HG02798 (cell line): ENCODE data around the gene QSOX2.

Experiments
- ATAC-seq: cut with Tn5 transposase; IDR thresholded peaks from one replicate; pipeline ENCODE4 v1.9.1; 2021; ENCODE audit warnings: mild to moderate bottlenecking; ENCODE audit not compliant: unreplicated experiment, poor library complexity

The QSOX2 gene

DNA sequence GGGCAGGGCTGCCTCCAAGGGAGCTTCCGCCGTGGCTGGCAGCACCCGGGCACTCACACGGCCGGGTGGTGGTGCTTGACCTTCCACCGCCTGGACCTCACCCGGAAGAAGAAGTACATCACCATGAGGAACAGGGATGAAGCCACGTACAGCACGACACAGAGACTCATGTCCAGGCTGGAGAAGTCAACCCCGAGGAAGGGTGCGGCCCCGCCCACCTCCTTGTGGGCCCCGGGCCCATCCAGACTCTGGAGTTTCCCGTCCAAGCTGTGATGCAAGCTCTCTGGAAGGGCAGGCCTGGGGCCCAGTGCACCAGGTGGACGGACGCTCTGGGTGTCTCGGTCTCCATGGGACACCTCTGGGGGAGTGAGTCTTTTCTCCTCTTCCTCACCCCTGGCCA, 36.9 kb downstream of the QSOX2 start:
- ATAC-seq = no peak

DNA sequence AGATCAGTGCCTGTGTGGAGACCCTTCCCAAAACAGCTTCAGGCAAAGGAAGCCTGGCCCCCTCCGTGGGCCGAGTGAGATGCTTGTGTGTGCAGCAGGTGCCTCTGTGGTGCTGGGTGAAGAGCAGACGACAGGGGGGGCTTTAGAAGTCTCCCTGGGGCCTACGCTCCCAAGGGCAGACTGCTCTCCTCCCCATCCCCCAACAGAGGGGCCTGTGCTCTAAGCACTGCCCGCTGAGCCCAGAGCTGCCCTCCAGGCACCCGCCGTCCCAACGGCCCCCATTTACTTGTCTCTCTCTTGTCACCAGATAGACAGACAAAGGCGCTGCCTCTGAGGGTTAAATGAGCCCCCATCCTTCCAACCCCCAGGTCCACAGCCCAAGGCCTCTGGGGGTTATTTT, 38.0 kb downstream of the QSOX2 start:
- no peak for ATAC-seq

DNA sequence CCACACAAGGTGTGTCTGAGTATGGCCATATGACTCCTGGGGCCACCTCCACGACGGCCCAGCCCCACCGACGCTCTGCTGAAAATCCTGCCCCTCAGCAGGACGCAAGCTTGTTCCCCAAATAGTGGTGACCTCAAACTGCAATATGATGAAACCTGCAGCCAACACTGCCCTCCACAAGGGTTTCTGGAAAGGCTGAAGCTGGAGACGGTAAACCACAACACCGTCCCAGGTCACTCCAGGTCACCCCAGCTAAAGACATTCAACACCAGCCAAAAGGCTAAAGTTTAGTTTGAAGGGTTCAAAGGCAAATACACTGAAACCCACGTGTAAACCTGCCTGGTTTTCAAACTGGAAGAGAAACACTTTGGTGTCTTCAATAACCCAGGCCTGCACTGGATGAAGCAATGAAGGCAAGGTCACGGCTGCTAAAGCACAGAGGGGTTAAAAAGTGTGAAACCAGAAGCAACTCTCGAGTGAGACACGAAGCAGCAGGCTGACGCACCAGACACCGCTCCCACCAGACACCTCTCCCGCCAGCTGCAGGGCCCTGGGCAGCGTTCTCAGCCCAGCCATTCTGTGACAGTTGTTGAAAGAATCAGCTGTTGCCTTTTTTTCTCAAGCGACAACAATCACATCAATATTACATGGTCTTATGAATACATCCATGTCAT, 38.9 kb downstream of the QSOX2 start:
- ATAC-seq = no peak

DNA sequence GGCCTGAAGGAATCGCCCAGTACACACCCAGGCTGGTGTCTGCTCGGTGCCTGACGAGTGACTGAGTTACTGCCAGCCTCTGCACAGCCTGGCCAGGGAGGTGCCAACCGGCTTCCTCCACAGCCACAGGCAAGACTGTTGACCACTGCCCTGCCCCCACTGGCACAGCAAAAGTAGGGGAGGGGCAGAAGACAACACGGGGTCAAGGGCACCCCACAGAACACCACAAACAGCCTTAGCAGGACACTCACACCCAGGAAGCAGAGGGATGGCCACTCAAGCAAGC, 40.0 kb downstream of the QSOX2 start:
- ATAC-seq = no peak

DNA sequence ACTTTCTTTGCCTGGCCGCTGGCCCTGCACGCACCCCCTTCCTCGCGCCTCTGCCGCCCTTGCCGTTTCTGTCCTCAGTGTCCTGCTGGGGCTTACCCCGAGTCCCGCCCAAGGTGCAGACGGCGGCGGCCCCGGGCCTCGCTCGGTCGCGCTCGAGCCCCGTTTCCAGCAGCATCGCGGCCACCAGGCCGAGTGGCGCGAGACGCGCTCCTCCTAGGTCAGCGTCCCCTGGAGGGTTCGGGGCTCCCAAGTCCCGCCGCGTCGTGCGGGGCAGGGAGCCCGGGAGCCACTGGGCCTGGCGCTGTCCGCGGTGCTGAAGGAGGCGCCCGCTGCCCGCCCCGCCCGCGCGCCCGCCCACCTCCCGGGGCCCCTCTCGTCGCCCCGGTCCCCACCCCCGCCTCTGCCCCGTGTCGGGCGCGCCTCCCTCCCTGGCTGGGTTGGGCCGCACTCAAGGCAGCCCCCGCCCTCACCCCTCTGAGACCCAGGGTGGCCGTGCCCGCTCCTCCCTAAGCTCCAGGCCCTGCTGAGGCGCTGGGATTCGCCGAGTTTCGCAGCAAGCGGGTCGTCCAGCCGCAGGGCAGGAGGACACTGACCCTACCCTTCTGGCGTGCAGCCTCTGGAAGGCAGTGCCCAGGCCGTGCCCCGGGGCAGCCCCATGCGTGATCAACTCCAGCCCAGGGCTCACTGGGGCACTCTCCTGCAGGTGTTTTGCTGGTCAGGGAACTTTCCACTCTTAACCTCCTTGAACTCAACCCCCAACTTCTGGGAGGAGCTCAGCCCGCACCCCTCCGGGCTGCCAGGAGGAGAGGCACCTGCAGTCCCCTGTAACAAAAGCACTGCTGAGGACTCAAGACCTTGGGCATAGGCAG, 40.5 kb downstream of the QSOX2 start, which contains the start of gene LHX3:
Gene LHX3, minus strand, starts transcription at position 291 of the 869 bp plus-strand sequence. Its CDS starts 116 bp downstream, at position 175.
- no peak for ATAC-seq

DNA sequence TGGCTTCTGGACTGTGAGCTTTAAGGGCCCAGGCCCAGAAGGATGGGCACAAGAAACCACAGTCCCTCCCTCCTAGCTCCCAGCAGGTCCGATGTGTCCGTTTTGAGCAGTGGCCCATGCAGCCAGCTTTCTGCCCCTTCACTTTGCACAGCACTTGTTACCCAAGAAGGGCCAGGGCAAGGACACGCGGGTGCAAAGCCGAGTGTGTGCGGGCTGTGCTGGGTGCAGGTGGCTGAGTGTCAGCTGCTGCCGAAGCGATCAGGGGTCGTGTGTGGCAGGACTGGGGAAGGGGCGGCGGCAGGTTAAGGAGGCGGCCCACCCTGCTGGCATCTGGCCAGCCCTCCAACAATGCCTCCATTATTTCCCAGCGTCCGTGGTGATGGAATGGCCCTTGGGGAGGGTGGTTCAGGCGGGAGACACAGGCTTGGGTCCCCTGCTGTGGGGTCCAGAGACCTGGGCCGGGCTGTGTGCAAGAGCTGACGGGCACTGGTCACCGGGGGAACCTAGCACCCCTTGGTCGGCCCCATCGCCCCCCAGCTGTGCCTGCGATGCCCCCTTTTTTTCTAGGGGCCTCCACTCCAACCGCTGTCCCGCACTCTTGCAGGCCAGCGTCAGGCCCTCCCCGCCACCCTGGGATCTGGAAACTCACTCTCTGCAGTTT, 41.3 kb downstream of the QSOX2 start:
- ATAC-seq = no peak

DNA sequence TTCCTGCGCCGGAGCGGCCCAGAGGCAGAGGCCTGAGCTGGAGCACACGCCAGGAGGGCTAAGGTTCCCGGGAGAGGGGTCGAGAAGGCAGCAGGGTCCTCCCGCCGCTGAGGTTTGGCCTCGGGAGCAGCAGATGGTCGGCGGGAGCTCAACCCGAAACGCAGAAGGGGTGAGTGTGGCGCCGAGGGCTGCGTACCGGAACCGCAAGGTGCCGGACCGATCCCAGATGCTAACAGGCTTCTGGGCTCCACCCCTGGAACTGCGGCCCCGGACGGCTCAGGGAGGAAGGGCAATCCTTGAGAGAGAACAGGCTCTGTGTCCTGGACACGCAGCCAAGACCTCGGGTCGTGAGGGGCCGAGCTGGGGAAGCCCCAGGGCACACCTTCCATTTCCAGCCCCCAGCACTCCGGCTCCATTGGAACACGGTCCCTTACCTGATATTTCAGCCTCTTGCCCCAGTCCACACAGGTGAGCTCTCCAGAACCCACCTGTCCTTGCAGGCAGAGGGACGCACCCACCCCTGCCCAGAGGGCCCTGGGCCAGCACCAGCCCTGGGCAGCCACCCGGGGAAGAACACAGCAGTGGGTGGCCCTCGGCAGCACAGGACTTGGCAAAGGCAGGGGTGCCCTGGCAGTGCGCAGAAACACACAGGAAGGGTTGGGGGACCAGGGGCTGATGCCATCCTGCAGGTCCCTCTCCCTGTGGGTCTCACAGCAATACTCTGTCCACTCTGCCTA, 42.0 kb downstream of the QSOX2 start:
- no peak for ATAC-seq

DNA sequence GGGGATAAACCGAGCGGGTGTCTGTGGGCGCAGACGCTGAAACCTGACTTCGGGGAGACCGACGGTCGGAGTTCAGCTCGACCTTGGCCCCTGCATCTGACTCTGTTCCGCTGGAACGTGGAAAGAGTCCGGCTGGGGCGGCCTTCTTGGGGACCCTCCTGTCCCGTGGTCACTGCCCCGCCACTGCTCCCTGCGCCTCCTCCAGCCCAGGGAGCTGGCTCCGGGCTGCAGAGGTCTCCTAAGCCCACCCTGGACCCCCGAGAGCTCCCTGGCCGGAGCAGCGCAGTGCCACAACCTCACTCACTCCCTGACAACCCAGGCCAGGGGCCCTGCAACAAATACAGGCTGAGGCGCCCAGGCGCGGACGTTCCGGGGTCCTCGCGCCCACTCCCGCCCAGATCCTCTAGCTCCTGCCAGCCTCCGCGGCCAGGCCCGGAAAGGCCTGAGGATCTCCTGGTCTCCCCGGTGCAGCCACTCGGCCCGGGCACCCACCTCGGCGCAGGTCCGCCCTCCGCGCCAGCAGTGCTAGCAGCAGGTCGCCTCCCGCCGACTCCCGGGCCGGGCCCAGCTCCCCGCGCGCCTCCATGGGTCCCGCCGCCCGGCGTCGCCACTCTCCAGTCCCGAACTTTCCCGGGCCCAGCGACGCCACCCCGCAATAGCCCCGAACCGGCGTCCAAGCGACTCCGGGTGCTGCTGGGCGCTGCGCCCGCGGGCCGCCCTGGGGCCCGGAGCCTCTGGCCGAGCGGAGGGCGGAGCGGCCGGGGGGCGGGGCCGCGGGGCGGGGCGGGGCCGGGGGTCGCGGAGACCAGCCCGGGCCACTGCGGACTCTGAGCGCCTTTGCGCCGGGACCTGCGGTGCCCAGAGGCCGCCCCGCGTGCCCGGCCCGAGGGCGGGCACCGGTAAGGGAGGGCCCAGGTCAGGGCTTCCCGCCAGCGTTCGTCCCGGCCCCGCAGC, 42.9 kb downstream of the QSOX2 start:
- ATAC-seq = no peak

DNA sequence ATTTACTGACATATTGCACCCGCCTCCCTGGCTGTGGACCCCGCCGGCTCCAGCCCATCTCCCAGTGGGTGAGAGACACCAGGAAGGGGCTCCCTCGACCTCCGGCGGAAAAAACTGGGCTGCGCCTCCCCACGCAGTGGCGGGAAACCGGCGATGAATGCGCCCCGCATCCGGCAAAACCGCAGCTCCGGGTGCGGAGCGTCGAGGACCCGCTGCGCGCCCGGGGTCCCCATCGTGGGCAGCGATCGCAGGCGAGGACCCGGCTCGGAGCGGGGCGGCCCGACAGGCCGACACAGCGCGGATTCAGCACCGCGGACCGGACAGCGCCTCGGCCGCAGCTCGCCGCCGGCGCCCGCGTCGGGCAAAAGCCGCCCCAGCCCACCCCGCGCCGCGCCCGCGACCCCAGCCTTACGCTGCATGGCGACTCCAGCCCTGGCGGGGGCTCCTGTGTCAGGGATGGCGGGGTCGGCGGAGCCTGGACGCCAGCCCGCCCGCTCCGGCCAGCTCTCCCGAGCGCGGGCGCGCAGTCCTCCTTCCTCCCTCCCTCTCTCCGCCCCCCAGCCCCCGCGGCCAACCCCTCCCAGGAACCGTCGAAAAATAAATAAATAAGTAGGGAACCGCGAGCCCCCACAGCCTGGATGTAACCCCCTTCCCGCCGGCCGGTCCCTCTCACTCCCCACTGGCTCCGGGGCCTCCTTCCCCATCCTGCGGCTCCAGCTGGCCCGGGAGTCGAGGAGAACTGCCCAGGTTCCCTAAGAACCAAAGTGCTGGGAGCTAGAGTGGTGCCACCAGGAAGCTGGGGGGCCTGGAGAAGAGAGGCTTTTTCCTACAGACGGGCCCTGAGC, 43.8 kb downstream of the QSOX2 start:
- no peak for ATAC-seq

DNA sequence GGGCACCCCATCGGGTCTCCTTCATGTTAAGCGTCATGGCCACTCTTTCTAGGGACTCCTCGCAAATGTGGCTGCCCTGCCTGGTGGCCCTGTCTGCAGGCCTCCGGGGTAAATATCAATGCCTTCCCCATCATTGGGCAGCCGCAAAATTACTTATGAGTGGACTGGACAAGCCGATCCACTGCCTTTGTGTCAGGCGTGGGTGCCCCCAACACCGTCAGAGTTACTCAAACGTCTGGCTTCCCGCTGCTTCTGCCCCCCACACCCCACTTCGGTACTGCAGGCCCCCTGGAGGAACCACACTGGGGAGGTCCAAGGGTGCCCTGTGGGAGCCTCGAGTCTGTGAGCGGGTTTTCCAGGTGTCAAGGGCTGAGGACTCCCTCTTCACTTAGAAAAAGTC, 44.4 kb downstream of the QSOX2 start:
- no peak for ATAC-seq

DNA sequence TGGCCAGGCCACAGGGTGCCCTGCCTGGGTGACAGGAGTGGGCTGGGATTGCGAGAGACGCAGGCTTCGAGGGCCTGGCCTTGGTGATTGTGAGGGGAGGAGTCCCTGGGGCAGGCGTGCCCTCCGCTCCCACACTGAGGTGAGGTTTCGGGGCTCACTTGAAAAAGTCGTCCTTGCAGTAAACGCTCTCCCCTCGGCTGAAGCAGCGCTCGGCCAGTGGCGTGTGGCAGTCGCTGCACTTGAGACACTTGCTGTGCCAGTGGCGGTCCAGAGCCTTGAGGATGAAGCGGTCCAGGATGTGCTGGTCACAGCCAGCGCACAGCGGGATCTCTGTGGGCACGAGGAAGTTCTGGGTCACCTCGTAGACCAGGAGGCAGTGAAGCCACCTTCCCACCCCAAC, 45.2 kb downstream of the QSOX2 start:
- ATAC-seq = no peak

DNA sequence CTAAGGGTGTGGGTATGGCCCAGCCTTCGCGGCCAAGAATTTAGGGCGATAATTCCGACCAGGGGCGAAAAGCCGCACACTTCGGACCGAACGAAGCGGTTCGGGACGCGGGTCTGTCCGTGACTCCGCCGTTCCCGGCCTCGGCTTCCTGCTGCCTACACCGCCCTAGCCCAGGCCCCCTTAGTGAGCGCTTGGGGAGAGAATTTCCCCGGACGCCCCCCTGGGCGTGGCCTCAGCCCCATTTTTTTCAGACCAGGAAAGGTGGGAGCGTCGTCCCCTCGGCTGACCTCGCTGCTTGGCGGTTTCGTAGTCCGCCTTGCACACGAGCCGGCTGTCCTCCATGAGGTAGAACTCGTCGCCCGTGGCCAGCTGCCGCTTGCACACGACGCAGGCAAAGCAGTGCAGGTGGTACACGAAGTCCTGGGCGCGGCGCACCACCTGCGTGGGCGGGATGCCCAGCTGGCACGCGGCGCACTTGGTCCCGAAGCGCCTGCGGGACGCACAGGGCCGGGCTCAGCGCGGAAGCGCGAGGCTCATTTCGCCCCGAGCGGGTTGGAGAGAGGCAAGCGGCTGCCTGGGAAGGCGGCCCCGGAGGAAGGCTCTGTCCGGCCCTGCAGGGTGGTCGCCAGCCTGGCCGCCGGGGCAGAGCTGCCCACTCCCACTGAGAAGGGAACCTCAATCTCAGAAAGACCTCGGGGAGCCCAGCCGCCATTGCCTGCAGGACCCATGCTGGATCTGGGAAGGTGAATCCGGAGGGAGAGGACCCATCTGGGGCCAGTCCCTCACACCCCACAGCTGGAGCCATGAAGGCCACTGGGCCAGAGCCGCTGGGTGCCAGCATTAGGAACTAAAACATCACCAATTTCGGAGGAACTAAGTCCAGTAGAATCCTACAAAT, 46.0 kb downstream of the QSOX2 start:
- ATAC-seq = no peak

DNA sequence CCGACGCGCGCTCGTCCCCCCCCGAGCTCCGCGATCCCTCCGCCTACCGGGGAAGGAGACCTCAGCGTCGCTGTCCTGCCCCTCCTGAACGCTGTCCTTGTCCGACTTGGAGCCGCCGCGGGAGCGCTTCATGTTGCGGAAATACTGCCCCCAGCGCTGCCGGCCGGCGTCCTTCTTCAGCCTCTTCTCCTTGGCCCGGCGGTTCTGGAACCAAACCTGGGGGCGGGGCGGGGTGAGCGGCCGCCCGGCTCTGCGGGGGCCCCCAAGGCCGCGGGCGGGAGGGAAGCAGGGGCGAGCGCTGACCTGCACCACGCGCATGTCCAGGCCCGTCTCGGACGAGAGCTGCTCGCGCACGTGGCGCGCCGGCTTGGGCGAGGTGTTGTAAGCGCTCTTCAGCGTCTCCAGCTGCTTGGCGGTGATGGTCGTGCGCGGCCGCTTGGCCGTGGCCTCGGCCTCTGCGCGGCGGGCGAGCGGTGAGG, 47.0 kb downstream of the QSOX2 start:
- ATAC-seq = no peak

DNA sequence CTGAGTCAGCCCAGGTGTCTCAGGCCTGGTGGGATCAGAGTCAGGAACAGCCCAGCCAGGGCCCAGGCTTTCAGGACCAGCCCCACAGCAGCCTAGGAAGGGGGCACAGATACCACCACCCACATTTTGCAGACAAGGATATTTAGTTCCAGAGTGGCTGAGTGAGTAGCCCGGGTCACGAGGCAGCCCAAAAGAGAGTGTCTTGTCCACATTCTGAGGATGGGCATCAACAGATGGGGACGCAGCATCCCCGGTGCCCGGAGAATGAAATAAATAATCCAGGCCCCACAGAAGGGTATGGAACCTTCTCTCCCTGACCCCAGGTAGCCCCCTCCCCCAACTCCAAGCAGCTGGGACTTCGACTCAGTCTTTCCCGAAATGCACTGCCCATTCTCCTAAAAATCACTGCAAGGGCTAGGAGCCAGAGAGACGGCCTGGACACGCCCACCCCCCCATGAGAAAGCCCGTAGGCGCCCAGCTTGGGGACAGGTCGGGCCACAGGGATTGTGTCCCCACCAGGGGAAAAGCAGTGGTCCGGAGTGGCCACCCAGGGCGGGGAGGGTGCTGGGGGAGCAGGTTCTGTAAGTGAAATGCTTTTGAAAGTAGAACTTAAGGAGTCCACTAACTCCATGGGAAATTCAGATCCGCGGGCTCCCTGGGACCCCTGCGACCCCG, 47.5 kb downstream of the QSOX2 start:
- ATAC-seq = no peak

DNA sequence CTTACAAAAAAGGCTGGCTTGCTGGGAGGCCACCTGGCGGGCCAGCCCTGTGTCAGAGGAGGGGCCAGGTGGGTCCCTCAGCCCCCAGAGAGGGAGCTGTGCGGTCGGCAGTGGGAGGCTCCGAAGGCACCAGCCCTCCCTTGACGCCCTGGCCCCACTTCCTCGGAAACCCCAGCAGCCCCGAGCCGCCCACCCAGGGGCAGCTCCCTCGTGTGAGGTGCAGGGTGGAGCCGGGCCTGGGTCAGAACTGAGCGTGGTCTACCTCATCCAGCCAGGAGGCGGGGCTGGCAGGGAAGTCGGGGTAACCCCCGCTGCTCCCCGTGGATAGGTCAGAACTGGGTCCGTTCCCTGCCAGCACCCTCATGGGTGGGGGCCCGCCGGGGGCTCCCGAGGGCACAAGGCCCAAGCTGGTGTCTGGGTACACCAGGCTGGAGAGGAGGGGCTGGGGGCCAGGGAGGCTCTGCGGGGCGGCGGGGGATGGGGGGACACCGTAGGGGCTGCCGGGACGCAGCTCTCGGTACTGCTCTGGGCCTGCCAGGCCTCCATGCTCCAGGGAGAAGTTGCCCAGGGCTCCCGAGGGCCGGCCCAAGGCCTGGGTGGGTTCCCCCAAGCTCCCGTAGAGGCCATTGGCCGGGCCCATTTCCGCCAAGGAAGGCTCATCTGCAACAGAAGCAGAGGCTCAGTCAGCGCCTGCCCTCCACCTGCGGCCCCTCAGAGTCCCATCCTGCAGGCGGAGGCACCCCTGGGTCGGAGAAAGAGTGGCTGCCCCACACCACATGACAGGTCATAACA, 48.3 kb downstream of the QSOX2 start:
- no peak for ATAC-seq

DNA sequence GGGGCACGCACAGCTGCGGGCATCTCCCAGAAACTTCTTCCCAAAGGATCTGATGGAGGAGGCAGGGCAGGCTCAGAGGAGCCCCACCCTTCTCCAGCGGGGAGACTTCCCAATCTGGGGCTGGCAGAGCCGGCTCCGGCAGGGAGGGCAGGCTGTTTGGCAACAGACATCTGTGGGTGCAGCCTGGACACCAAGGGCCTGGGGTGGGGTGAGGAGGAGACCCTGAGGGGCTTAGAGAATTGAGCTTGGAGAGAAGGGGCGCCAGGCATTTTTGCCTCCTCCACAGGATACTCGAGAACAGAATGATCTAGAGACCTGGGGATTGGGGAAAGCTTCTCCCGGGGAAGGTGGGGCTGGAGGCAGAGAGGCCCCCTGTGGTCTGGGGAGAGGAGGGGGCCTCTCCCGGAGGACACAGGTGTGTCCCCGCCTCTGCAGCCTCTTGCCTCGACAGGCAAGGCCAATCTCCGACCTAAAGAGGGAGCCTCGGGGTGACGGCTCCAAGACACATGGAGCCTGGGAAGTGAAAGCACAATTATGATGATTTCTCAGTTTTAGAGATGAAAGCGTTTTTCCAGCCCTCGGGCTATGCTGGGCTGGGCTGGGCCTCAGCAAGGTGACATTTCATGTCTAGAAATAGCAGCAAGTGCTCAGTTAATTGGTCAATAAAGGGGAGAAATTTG, 49.1 kb downstream of the QSOX2 start:
- no peak for ATAC-seq
